ENCODE results near the gene TSPAN32.
A peak's percentile ranks its signal among the peaks of the same experiment; 100 is the strongest.
"Not testable (repeated sequence)": the region's sequence is repeated elsewhere in the genome, so short reads cannot be mapped to it uniquely, and the experiment has no call there.

TSPAN32 gene

GRCh38 chr11:2277933-2278523 is 23.8 kb upstream of the TSPAN32 start:
- Mint-ChIP-seq H3K27ac (peak overlapping the region in 1 of 3 experiments; percentile 25), H3K4me1 (peaks cover 12% of the 10 kb centered on the region), H3K9me3 (peaks cover 26% of the 10 kb centered on the region), H3K27me3 (ENCODE audit: low read depth) (peaks cover 51% of the 10 kb centered on the region), H3K36me3 (ENCODE audit: low read depth) (no peaks in the 10 kb centered on the region), H3K4me3 (no peak overlapping the region)
- no peak for TF ChIP-seq CTCF (IDR thresholded peaks at IDR 0.05; ENCODE audit: unreplicated experiment in 3 of 3)

GRCh38 chr11:2280208-2280607 is 21.6 kb upstream of the TSPAN32 start:
- Mint-ChIP-seq H3K27me3 (ENCODE audit: low read depth) (peaks cover 40% of the 10 kb centered on the region), H3K36me3 (ENCODE audit: low read depth) (no peaks in the 10 kb centered on the region), H3K4me3 (no peak overlapping the region), H3K9me3 (peaks cover 32% of the 10 kb centered on the region), H3K4me1 (peaks cover 12% of the 10 kb centered on the region), H3K27ac (no peak overlapping the region)
- no peak for TF ChIP-seq CTCF (IDR thresholded peaks at IDR 0.05; ENCODE audit: unreplicated experiment in 3 of 3)

- H3K4me1 Mint-ChIP-seq: peaks cover 34% of the 10 kb centered on the region
- peaks cover 15% of the 10 kb centered on the region for H3K9me3 Mint-ChIP-seq
- peaks cover 25% of the 10 kb centered on the region for H3K27me3 Mint-ChIP-seq (ENCODE audit: low read depth)
- not testable (repeated sequence) for H3K36me3 Mint-ChIP-seq (ENCODE audit: low read depth); H3K27ac Mint-ChIP-seq; H3K4me3 Mint-ChIP-seq
Measured at GRCh38 chr11:2286350-2286749, 15.5 kb upstream of the TSPAN32 start.

- no peak for TF ChIP-seq CTCF (IDR thresholded peaks at IDR 0.05; ENCODE audit: unreplicated experiment in 3 of 3)
- Mint-ChIP-seq H3K9me3 (peaks cover 9% of the 10 kb centered on the region), H3K36me3 (ENCODE audit: low read depth) (no peaks in the 10 kb centered on the region), H3K4me1 (peaks cover 34% of the 10 kb centered on the region), H3K27me3 (ENCODE audit: low read depth) (peaks cover 25% of the 10 kb centered on the region), H3K4me3 (peak overlapping the region in 1 of 3 experiments; percentile 26), H3K27ac (peak overlapping the region in 2 of 3 experiments; percentile 41 to 71)
Measured at GRCh38 chr11:2287091-2287490, 14.7 kb upstream of the TSPAN32 start.

- H3K36me3 Mint-ChIP-seq (ENCODE audit: low read depth): no peaks in the 10 kb centered on the region
- no peak for TF ChIP-seq CTCF (IDR thresholded peaks at IDR 0.05; ENCODE audit: unreplicated experiment in 3 of 3)
- H3K4me1 Mint-ChIP-seq: peaks cover 34% of the 10 kb centered on the region
- H3K27me3 Mint-ChIP-seq (ENCODE audit: low read depth): peaks cover 31% of the 10 kb centered on the region
- no peak overlapping the region for H3K4me3 Mint-ChIP-seq
- H3K27ac Mint-ChIP-seq: no peak overlapping the region
- H3K9me3 Mint-ChIP-seq: peaks cover 2% of the 10 kb centered on the region
Measured at GRCh38 chr11:2289350-2289749, 12.5 kb upstream of the TSPAN32 start.

DNA sequence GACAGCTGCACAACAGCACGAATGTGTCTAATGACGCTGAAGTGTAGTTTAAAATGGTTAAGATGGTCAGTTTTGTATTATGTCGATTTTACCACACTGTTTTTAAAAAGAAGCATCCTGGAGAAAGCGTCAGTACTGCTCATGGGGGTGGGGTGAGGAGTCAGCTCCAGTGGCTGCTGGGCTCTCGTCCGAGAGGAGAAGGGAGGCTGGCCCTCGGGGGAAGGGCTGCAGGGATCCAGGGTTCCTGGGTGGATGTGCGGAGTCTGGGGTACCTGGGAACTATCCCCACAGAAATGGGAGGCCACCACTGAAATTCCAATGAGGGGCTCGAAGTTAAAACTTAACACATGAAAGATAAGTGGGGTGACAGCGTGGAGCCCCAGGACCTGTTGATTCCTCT is 12.0 kb upstream of the TSPAN32 start:
- Mint-ChIP-seq H3K9me3 (peaks cover 2% of the 10 kb centered on the region), H3K4me3 (no peak overlapping the region), H3K27me3 (ENCODE audit: low read depth) (peaks cover 31% of the 10 kb centered on the region), H3K4me1 (peaks cover 34% of the 10 kb centered on the region), H3K36me3 (ENCODE audit: low read depth) (no peaks in the 10 kb centered on the region), H3K27ac (no peak overlapping the region)
- TF ChIP-seq CTCF (IDR thresholded peaks at IDR 0.05; ENCODE audit: unreplicated experiment in 3 of 3): no peak

All from nephron (organoid).